NB4 (cell line): Measurements from ENCODE around the gene SIN3B.

Source experiments
- CTCF ChIP-seq: IDR thresholded peaks from one replicate; pipeline ENCODE4 v1.5.1; 2012; ENCODE audit warnings: low read depth, low read length
- MAX ChIP-seq: IDR thresholded peaks from 2 replicates; pipeline ENCODE4 v1.6.1; 2011; ENCODE audit warnings: low read depth, low read length
- MYC ChIP-seq: IDR thresholded peaks from 2 replicates; pipeline ENCODE4 v1.6.1; 2011; ENCODE audit warnings: low read depth, low read length
- POLR2A ChIP-seq: IDR thresholded peaks from 2 replicates; pipeline ENCODE4 v1.6.1; 2011; ENCODE audit warnings: mild to moderate bottlenecking; ENCODE audit not compliant: insufficient read length; ENCODE audit errors: extremely low read depth

GRCh38 chr19:16829822-16830289 is 658 bp downstream of the SIN3B start:
- TF ChIP-seq CTCF (no peak), MAX (no peak), POLR2A (no peak), MYC (no peak)
